ENCODE results near the gene NOD1.

- no peak for TF ChIP-seq CTCF (IDR thresholded peaks at IDR 0.05; ENCODE audit: borderline replicate concordance, extremely low read depth, low read length, poor library complexity, severe bottlenecking)
- no peak for TF ChIP-seq EZH2 (IDR thresholded peaks at IDR 0.05; ENCODE audit: borderline replicate concordance, low read depth, low read length, severe bottlenecking)
Measured at GRCh38 chr7:30405179-30405578, 73.4 kb downstream of the NOD1 start.
